ENCODE measurements around the gene DIPK1C. TPM values are rescaled to one million over a fixed set of nuclear protein-coding genes. Genes with fewer than 3 reads are reported as not detected.

The DIPK1C gene
- total RNA-seq, 1 experiment from 2014 or later, result not detected

GRCh38 chr18:74436158-74436769 lies 20.8 kb downstream of the DIPK1C start:
- TF ChIP-seq ERG (CRISPR knock-in tag; IDR thresholded peaks at IDR 0.05) (no peak), ZSCAN18 (CRISPR knock-in tag; IDR thresholded peaks at IDR 0.05) (no peak), FOXP4 (CRISPR knock-in tag; IDR thresholded peaks at IDR 0.05) (peak; percentile 75; the same call in 1 of the 2 replicates), HMGXB4 (CRISPR knock-in tag; IDR thresholded peaks at IDR 0.05) (no peak), ZBTB43 (CRISPR knock-in tag; IDR thresholded peaks at IDR 0.05) (peak; percentile 69; the same call in 1 of the 2 replicates), MAX (CRISPR knock-in tag; IDR thresholded peaks at IDR 0.05) (no peak), RELA (CRISPR knock-in tag; IDR thresholded peaks at IDR 0.05; ENCODE audit: borderline replicate concordance) (no peak), ZNF425 (CRISPR knock-in tag; conservative IDR thresholded peaks at IDR 0.05) (no peak), FOXP1 (CRISPR knock-in tag; IDR thresholded peaks at IDR 0.05; ENCODE audit: borderline replicate concordance) (no peak), SMAD3 (CRISPR knock-in tag; IDR thresholded peaks at IDR 0.05; ENCODE audit: borderline replicate concordance) (no peak)
- ATAC-seq (peak; percentile 85), DNase-seq (ENCODE audit: low spot score) (no peak)
- ChIA-PET POLR2A (no interaction called here), CTCF (interaction anchor here (1.0 to 1.3 kb wide), 2 partner anchors 10 to 23 kb away, joined by 5 to 6 read pairs; no protein-coding TSS in a partner anchor)
- H3K4me1 Mint-ChIP-seq, result peaks cover 28% of the 10 kb centered on the region
- H3K4me3 Mint-ChIP-seq, result no peak overlapping the region
- H3K27ac Mint-ChIP-seq, result peak overlapping the region; percentile 33; the same call in 1 of the 2 replicates
- peaks cover 3% of the 10 kb centered on the region; the same call in 1 of the 2 replicates for H3K27me3 Mint-ChIP-seq (ENCODE audit: low read depth)
- 0 out of 2 replicates have a peak, but pooled peaks cover 2% of the 10 kb centered on the region for H3K36me3 Mint-ChIP-seq
- H3K9me3 Mint-ChIP-seq, result peaks cover 16% of the 10 kb centered on the region

- Mint-ChIP-seq H3K4me1 (peaks cover 31% of the 10 kb centered on the region), H3K27me3 (ENCODE audit: low read depth) (peaks cover 3% of the 10 kb centered on the region; the same call in 1 of the 2 replicates), H3K9me3 (peaks cover 16% of the 10 kb centered on the region), H3K4me3 (no peak overlapping the region), H3K36me3 (0 out of 2 replicates have a peak, but pooled peaks cover 2% of the 10 kb centered on the region), H3K27ac (no peak overlapping the region)
- no peak for TF ChIP-seq OVOL2 (CRISPR knock-in tag; IDR thresholded peaks at IDR 0.05; ENCODE audit: borderline replicate concordance)
- TF ChIP-seq FOXP1 (CRISPR knock-in tag; IDR thresholded peaks at IDR 0.05; ENCODE audit: borderline replicate concordance), result no peak
- no peak for TF ChIP-seq ZNF416 (CRISPR knock-in tag; IDR thresholded peaks at IDR 0.05)
- TF ChIP-seq FOXP4 (CRISPR knock-in tag; IDR thresholded peaks at IDR 0.05), result no peak
- TF ChIP-seq ZMAT4 (CRISPR knock-in tag; IDR thresholded peaks at IDR 0.05), result no peak
- 0 out of 2 replicates have a peak, but pooled peaks have one; percentile 13 for TF ChIP-seq ZBTB43 (CRISPR knock-in tag; IDR thresholded peaks at IDR 0.05)
- TF ChIP-seq ZBTB21 (CRISPR knock-in tag; IDR thresholded peaks at IDR 0.05; ENCODE audit: borderline replicate concordance), result no peak
- ChIA-PET CTCF (interaction anchor here (1.0 to 1.3 kb wide), 3 partner anchors 10 to 24 kb away, joined by 5 to 6 read pairs (median 5); no protein-coding TSS in a partner anchor), POLR2A (no interaction called here)
- ATAC-seq (no peak), DNase-seq (ENCODE audit: low spot score) (no peak)
Measured at GRCh38 chr18:74435740-74436139, 21.4 kb downstream of the DIPK1C start.
